Mucosa of descending colon (tissue), 3 donors: ENCODE data around the gene DDN. TPM values are rescaled to one million over a fixed set of nuclear protein-coding genes. Genes with fewer than 3 reads are reported as not detected.

Experiments
- ATAC-seq: fragments of 200-7000 bp; cut with Tn5 transposase; one replicate; pipeline ENCODE4 v1.9.1; 2020; ENCODE audit warnings: mild to moderate bottlenecking, moderate library complexity
- DNase-seq, 3 donors: peaks; one replicate each; pipeline ENCODE4 v3.0.0-alpha.2; 2020
- H3K36me3 ChIP-seq: fragments of 200-600 bp; one replicate; pipeline ENCODE4 v1.8.0; 2021; ENCODE audit warnings: low read depth, mild to moderate bottlenecking
- H3K4me1 ChIP-seq: fragments of 200-600 bp; one replicate; pipeline ENCODE4 v1.8.0; 2021; ENCODE audit warnings: low read depth, mild to moderate bottlenecking
- H3K4me3 ChIP-seq: fragments of 200-600 bp; one replicate; pipeline ENCODE4 v1.8.0; 2021; ENCODE audit warnings: mild to moderate bottlenecking
- H3K9me3 ChIP-seq: fragments of 200-600 bp; one replicate; pipeline ENCODE4 v1.8.0; 2021; ENCODE audit warnings: mild to moderate bottlenecking
- CTCF ChIP-seq: fragments of 200-600 bp; IDR thresholded peaks from one replicate; pipeline ENCODE4 v1.8.0; 2022; ENCODE audit warnings: antibody characterized with exemption, mild to moderate bottlenecking
- intact Hi-C, 2 donors: fragments of 100-400 bp; cut with DNase I in 1 of 2; cut with micrococcal nuclease in 1 of 2; formaldehyde crosslinking; loops; one replicate each; pipeline versions ENCODE4 v1.11.0 to v1.11.1; 2022; cut with DNase I, micrococcal nuclease
- total RNA-seq, 3 donors: library from RNA; stranded (reverse); fragmentation: NEBNext Ultra II Directional in 2 of 3; extraction: Animal tissue kit (Norgen Biotek cat#: 25700) in 2 of 3; gene quantifications; one replicate each; pipeline versions ENCODE4 v1.2.1 to v1.2.4, GENCODE V29; 2021 to 2023
- donor health status: DM: no; HTN: no; CAD: no; lungs with moderate emphysema.
- donor health status: DM: no; HTN: no; CAD: no.
- donor health status: DM: no; HTN: yes; CAD: no.

Gene DDN
- total RNA-seq, 3 donors from 2014 or later = 0.12 TPM; not detected in 2

GRCh38 chr12:49020441-49020840 is 21.3 kb upstream of the DDN start:
- no peak overlapping the region for H3K4me3 ChIP-seq
- peaks cover 6% of the 10 kb centered on the region for H3K36me3 ChIP-seq
- no peak for DNase-seq
- intact Hi-C loops = no loop called here
- no peak for TF ChIP-seq CTCF
- ATAC-seq = no peak
- H3K9me3 ChIP-seq = no peaks in the 10 kb centered on the region
- H3K4me1 ChIP-seq = peaks cover 7% of the 10 kb centered on the region

GRCh38 chr12:49019443-49020324 is 20.5 kb upstream of the DDN start:
- no peaks in the 10 kb centered on the region for H3K9me3 ChIP-seq
- peak in 1 of 3 donors; percentile 62 for DNase-seq
- peaks cover 1% of the 10 kb centered on the region for H3K36me3 ChIP-seq
- no peak overlapping the region for H3K4me3 ChIP-seq
- no peak for TF ChIP-seq CTCF
- ATAC-seq = no peak
- H3K4me1 ChIP-seq = peaks cover 7% of the 10 kb centered on the region
- intact Hi-C loops = no loop called here

GRCh38 chr12:49019120-49019430 is 19.9 kb upstream of the DDN start:
- no peak for TF ChIP-seq CTCF
- Histone ChIP-seq H3K9me3 (no peaks in the 10 kb centered on the region), H3K36me3 (no peaks in the 10 kb centered on the region), H3K4me1 (peaks cover 7% of the 10 kb centered on the region), H3K4me3 (peak overlapping the region; percentile 58)
- no peak for DNase-seq
- intact Hi-C loops = no loop called here
- ATAC-seq = peak; percentile 17

- Histone ChIP-seq H3K36me3 (no peaks in the 10 kb centered on the region), H3K4me1 (peaks cover 7% of the 10 kb centered on the region), H3K4me3 (peak within 1 kb of the TSS; percentile 58), H3K9me3 (no peaks in the 10 kb centered on the region)
- peak; percentile 97 for ATAC-seq
- DNase-seq = peak; percentile 96 to 97 (median 97)
- intact Hi-C loops = no loop called here
- peak; percentile 41 for TF ChIP-seq CTCF
Measured at GRCh38 chr12:49018261-49019119, 19.3 kb upstream of the DDN start, which contains the start of gene PRKAG1. Gene PRKAG1 (minus strand): TSS chr12:49018776. CDS start chr12:49018740, 36 bp downstream.

- Histone ChIP-seq H3K9me3 (no peaks in the 10 kb centered on the region), H3K36me3 (no peaks in the 10 kb centered on the region), H3K4me1 (peaks cover 7% of the 10 kb centered on the region), H3K4me3 (peak overlapping the region; percentile 58)
- peak; percentile 1 for ATAC-seq
- DNase-seq = no peak
- TF ChIP-seq CTCF = no peak
- intact Hi-C loops = no loop called here
Measured at GRCh38 chr12:49017891-49018260, 18.7 kb upstream of the DDN start.
